H1 (cell line): ENCODE measurements around the gene AASDH. TPM values are rescaled to one million over a fixed set of nuclear protein-coding genes. Genes with fewer than 3 reads are reported as not detected.

Experiments used
- CTCF ChIA-PET: fragments of 300-600 bp; sonication (Branson Sonifier 250); formaldehyde crosslinking; loops from one replicate; lab custom pipeline; 2021; ENCODE audit not compliant: partially characterized antibody; lab: Charles Lee
- POLR2A ChIA-PET: fragments of 300-600 bp; sonication (Branson Sonifier 250); formaldehyde crosslinking; loops from one replicate; lab custom pipeline; 2021; ENCODE audit warnings: inconsistent platforms; ENCODE audit not compliant: partially characterized antibody; lab: Charles Lee
- DNase-seq, 2 experiments: peaks; one replicate each; pipeline versions ENCODE4 v3.0.0 to v3.0.0-alpha.2; 2010 to 2022; ENCODE audit warnings: low spot score in 2 of 2, low read depth in 1 of 2, mixed read lengths in 1 of 2
- FAIRE-seq: peaks from 2 replicates; lab custom pipeline; 2011; peaks lifted over from hg19 to GRCh38; lab: Jason Lieb, UNC
- H2AFZ ChIP-seq: 2 replicates; pipeline ENCODE4 v1.8.1; 2012; ENCODE audit warnings: low read length, inconsistent platforms
- H2AK5ac ChIP-seq: 2 replicates; pipeline ENCODE4 v1.6.1; 2013; ENCODE audit warnings: low read depth, low read length
- H2BK120ac ChIP-seq: replicated peaks from 2 replicates; pipeline ENCODE3; 2013; ENCODE audit warnings: low read depth, low read length, inconsistent platforms
- H2BK12ac ChIP-seq: 2 replicates; pipeline ENCODE4 v1.6.1; 2013; ENCODE audit warnings: low read depth, low read length
- H2BK15ac ChIP-seq: 2 replicates; pipeline ENCODE4 v1.6.1; 2013; ENCODE audit warnings: low read length
- H2BK20ac ChIP-seq: 2 replicates; pipeline ENCODE4 v1.6.1; 2013; ENCODE audit warnings: low read length
- H2BK5ac ChIP-seq: 2 replicates; pipeline ENCODE4 v1.6.1; 2013; ENCODE audit warnings: low read depth, low read length
- H3K14ac ChIP-seq: 2 replicates; pipeline ENCODE4 v1.6.1; 2013; ENCODE audit warnings: inconsistent platforms; ENCODE audit not compliant: insufficient read length
- H3K18ac ChIP-seq: 2 replicates; pipeline ENCODE4 v1.6.1; 2013; ENCODE audit warnings: low read length; ENCODE audit errors: extremely low read depth
- H3K23ac ChIP-seq: 2 replicates; pipeline ENCODE4 v1.6.1; 2013; ENCODE audit warnings: inconsistent platforms; ENCODE audit not compliant: insufficient read length
- H3K23me2 ChIP-seq: 2 replicates; pipeline ENCODE4 v1.6.1; 2013; ENCODE audit warnings: low read depth, low read length
- H3K27ac ChIP-seq: 2 replicates; pipeline ENCODE4 v1.6.1; 2011; ENCODE audit warnings: low read depth, low read length, inconsistent platforms
- H3K27me3 ChIP-seq, 4 experiments: replicated peaks in 1 of 4; 1 replicate in 1 of 4; 2 replicates in 3 of 4; pipeline versions ENCODE4 v1.6.1 to v1.8.1; 2011 to 2013; ENCODE audit warnings: low read length in 3 of 4, mild to moderate bottlenecking in 3 of 4, inconsistent platforms in 2 of 4, mixed read lengths in 2 of 4, moderate library complexity in 1 of 4; ENCODE audit not compliant: control insufficient read depth in 3 of 4, insufficient read depth in 3 of 4; ENCODE audit errors: extremely low read depth in 1 of 4
- H3K36me3 ChIP-seq, 4 experiments: 2 replicates each; pipeline versions ENCODE4 v1.6.1 to v1.8.1; 2011 to 2013; ENCODE audit warnings: mild to moderate bottlenecking in 4 of 4, low read length in 3 of 4, moderate library complexity in 2 of 4, control low read depth in 1 of 4, inconsistent platforms in 1 of 4; ENCODE audit not compliant: insufficient read depth in 4 of 4, control insufficient read depth in 2 of 4
- H3K4ac ChIP-seq: replicated peaks from 2 replicates; pipeline ENCODE3; 2013; ENCODE audit warnings: low read length, low read depth, mixed read lengths, inconsistent platforms; ENCODE audit not compliant: insufficient read length
- H3K4me1 ChIP-seq, 4 experiments: replicated peaks in 1 of 4; 1 replicate in 1 of 4; 2 replicates in 3 of 4; pipeline versions ENCODE4 v1.6.1 to v1.8.1; 2011 to 2013; ENCODE audit warnings: low read length in 3 of 4, inconsistent platforms in 2 of 4, mixed read lengths in 1 of 4; ENCODE audit not compliant: insufficient read depth in 4 of 4, control insufficient read depth in 3 of 4
- H3K4me2 ChIP-seq, 2 experiments: 2 replicates each; pipeline versions ENCODE4 v1.6.1 to v1.8.1; 2011 to 2013; ENCODE audit warnings: low read depth in 2 of 2, low read length in 2 of 2, control low read depth in 1 of 2, inconsistent platforms in 1 of 2, mild to moderate bottlenecking in 1 of 2; ENCODE audit not compliant: insufficient read depth in 1 of 2
- H3K4me3 ChIP-seq, 4 experiments: fragments of 200-600, 300-600 bp in 1 of 4; sonication (generic), shearing (Covaris generic), sonication (Bioruptor Twin) in 1 of 4; 2 replicates each; pipeline versions ENCODE4 v1.5.1 to v1.8.1; 2011 to 2016; ENCODE audit warnings: low read length in 4 of 4, low read depth in 3 of 4, control low read depth in 2 of 4, inconsistent platforms in 2 of 4, mild to moderate bottlenecking in 2 of 4, mixed read lengths in 1 of 4, moderate library complexity in 1 of 4; ENCODE audit not compliant: insufficient read depth in 2 of 4; ENCODE audit errors: extremely low read depth in 1 of 4
- H3K56ac ChIP-seq: replicated peaks from 2 replicates; pipeline ENCODE3; 2013; ENCODE audit warnings: low read depth, mild to moderate bottlenecking, mixed read lengths, low read length, inconsistent platforms; ENCODE audit not compliant: insufficient read length
- H3K79me1 ChIP-seq: 2 replicates; pipeline ENCODE4 v1.6.1; 2013; ENCODE audit warnings: low read depth, low read length, control low read depth
- H3K79me2 ChIP-seq, 2 experiments: 2 replicates each; pipeline versions ENCODE4 v1.6.1 to v1.8.1; 2012 to 2013; ENCODE audit warnings: low read length in 2 of 2, mild to moderate bottlenecking in 2 of 2, inconsistent platforms in 1 of 2; ENCODE audit not compliant: insufficient read depth in 2 of 2, control insufficient read depth in 1 of 2
- H3K9ac ChIP-seq, 4 experiments: replicated peaks in 1 of 4; 1 replicate in 1 of 4; 2 replicates in 3 of 4; pipeline versions ENCODE4 v1.6.1 to v1.8.1; 2011 to 2013; ENCODE audit warnings: low read depth in 3 of 4, low read length in 3 of 4, control low read depth in 2 of 4, mild to moderate bottlenecking in 2 of 4, moderate library complexity in 2 of 4, inconsistent platforms in 1 of 4; ENCODE audit errors: extremely low read depth in 1 of 4
- H3K9me3 ChIP-seq, 2 experiments: 2 replicates each; pipeline versions ENCODE4 v1.6.1 to v1.8.1; 2012 to 2013; ENCODE audit warnings: mild to moderate bottlenecking in 2 of 2, moderate library complexity in 2 of 2, control low read depth in 1 of 2, inconsistent platforms in 1 of 2, low read depth in 1 of 2, low read length in 1 of 2, mixed read lengths in 1 of 2; ENCODE audit not compliant: insufficient read depth in 2 of 2
- H4K20me1 ChIP-seq, 2 experiments: replicated peaks in 1 of 2; 2 replicates each; pipeline versions ENCODE3 to v1.8.1; 2011 to 2013; ENCODE audit warnings: inconsistent platforms in 2 of 2, low read length in 2 of 2, mild to moderate bottlenecking in 1 of 2; ENCODE audit not compliant: insufficient read depth in 2 of 2, control insufficient read depth in 1 of 2
- H4K5ac ChIP-seq: 2 replicates; pipeline ENCODE4 v1.6.1; 2013; ENCODE audit warnings: low read length, low read depth, mixed read lengths, inconsistent platforms; ENCODE audit not compliant: insufficient read length
- H4K8ac ChIP-seq: 2 replicates; pipeline ENCODE4 v1.8.0; 2013; ENCODE audit warnings: mild to moderate bottlenecking, moderate library complexity, low read length, inconsistent platforms; ENCODE audit not compliant: insufficient read depth; ENCODE audit errors: extremely low read depth
- H4K91ac ChIP-seq: replicated peaks from 2 replicates; pipeline ENCODE3; 2013; ENCODE audit warnings: low read length, mixed read lengths, inconsistent platforms; ENCODE audit not compliant: insufficient read length
- CBX8 ChIP-seq: fragments of 300-800, 300-1000 bp; sonication (generic); IDR thresholded peaks from 2 replicates; pipeline ENCODE4 v1.7.1; 2016; ENCODE audit warnings: low read depth, low read length, borderline replicate concordance
- CHD2 ChIP-seq: IDR thresholded peaks from 2 replicates; pipeline ENCODE4 v1.6.1; 2012; ENCODE audit warnings: low read length, improper control_type of control experiment
- CREB1 ChIP-seq: IDR thresholded peaks from 2 replicates; pipeline ENCODE4 v1.6.1; 2012; ENCODE audit warnings: inconsistent platforms
- JUN ChIP-seq: IDR thresholded peaks from 2 replicates; pipeline ENCODE4 v1.6.1; 2011; ENCODE audit warnings: low read depth, mild to moderate bottlenecking, improper control_type of control experiment, low read length
- NANOG ChIP-seq: IDR thresholded peaks from 2 replicates; pipeline ENCODE4 v1.6.1; 2011; ENCODE audit warnings: low read length, low read depth, mild to moderate bottlenecking, inconsistent platforms; ENCODE audit not compliant: insufficient read depth, poor library complexity, severe bottlenecking
- RFX5 ChIP-seq: IDR thresholded peaks from 2 replicates; pipeline ENCODE4 v1.6.1; 2011; ENCODE audit warnings: low read depth, low read length, improper control_type of control experiment, borderline replicate concordance
- SAP30 ChIP-seq: fragments of 300-600 bp; sonication (generic); IDR thresholded peaks from 2 replicates; pipeline ENCODE4 v1.7.1; 2012; ENCODE audit warnings: low read length, moderate library complexity, mild to moderate bottlenecking, inconsistent platforms; ENCODE audit not compliant: insufficient read depth, insufficient replicate concordance
- SIN3A ChIP-seq, 2 experiments: IDR thresholded peaks in 1 of 2; conservative IDR thresholded peaks in 1 of 2; 2 replicates each; pipeline ENCODE4 v1.6.1; 2011 to 2012; ENCODE audit warnings: low read length in 2 of 2, improper control_type of control experiment in 1 of 2, low read depth in 1 of 2, mild to moderate bottlenecking in 1 of 2
- SP1 ChIP-seq: IDR thresholded peaks from 2 replicates; pipeline ENCODE4 v1.6.1; 2011; ENCODE audit warnings: low read depth, low read length
- SP2 ChIP-seq: IDR thresholded peaks from 2 replicates; pipeline ENCODE4 v1.6.1; 2012; ENCODE audit warnings: mild to moderate bottlenecking, low read length, inconsistent platforms
- TAF7 ChIP-seq: optimal IDR thresholded peaks from 2 replicates; pipeline ENCODE3; 2011; ENCODE audit warnings: low read depth, mild to moderate bottlenecking, inconsistent platforms, low read length, moderate library complexity, borderline replicate concordance
- TEAD4 ChIP-seq: IDR thresholded peaks from 2 replicates; pipeline ENCODE4 v1.6.1; 2012; ENCODE audit warnings: low read depth, low read length, inconsistent platforms, mixed read lengths
- ZNF274 ChIP-seq: IDR thresholded peaks from 2 replicates; pipeline ENCODE4 v1.7.0; 2012; ENCODE audit warnings: low read length, borderline replicate concordance; ENCODE audit errors: extremely low read depth
- WGBS, 2 experiments: shearing (Covaris generic) in 1 of 2; methylation state at CpG; one replicate each; pipeline versions ENCODE4 v1.1.6 to v1.1.7; 2013 to 2015; ENCODE audit warnings: low lambda C conversion rate in 2 of 2, mixed read lengths in 2 of 2, inconsistent platforms in 1 of 2, low coverage in 1 of 2, missing lambda C conversion rate in 1 of 2; ENCODE audit not compliant: insufficient replicate concordance in 2 of 2, insufficient coverage in 1 of 2, insufficient read length in 1 of 2; ENCODE audit errors: extremely low coverage in 1 of 2, missing lambda C conversion rate in 1 of 2; 5-methylcytosine and 5-hydroxymethylcytosine counted together
- polyA plus RNA-seq, 7 experiments: library from polyadenylated mRNA; depleted of rRNA in 3 of 7; stranded (reverse) in 5 of 7; unstranded in 2 of 7; fragments of >200 nt in 5 of 7; fragments of 200-250 nt in 2 of 7; gene quantifications; 1 replicate in 5 of 7; 2 replicates in 1 of 7; 4 replicates in 1 of 7; pipeline versions ENCODE4 v1.2.1 to v1.2.3, GENCODE V29; 2011 to 2013; ENCODE audit warnings: missing spikeins in 2 of 7, mixed read lengths in 2 of 7
- total RNA-seq: library from RNA; stranded (reverse); fragmentation: NEBNext Ultra II Directional; extraction: Animal tissue kit (Norgen Biotek cat#: 25700); gene quantifications from 2 replicates; pipeline ENCODE4 v1.2.1, GENCODE V29; 2021

The AASDH gene
- total and polyA plus RNA-seq, 2 of the 8 experiments (the other 6 are each of a cell fraction or from before 2014, with no cell fraction given) = 8.0 to 10.9 TPM

- no peak overlapping the region for H3K56ac ChIP-seq
- no peak overlapping the region for H2AFZ ChIP-seq
- H3K18ac ChIP-seq = no peak overlapping the region
- no peak overlapping the region for H3K4me2 ChIP-seq
- H3K23me2 ChIP-seq = no peaks in the 10 kb centered on the region
- H2BK12ac ChIP-seq = no peak overlapping the region
- H3K27ac ChIP-seq = no peak overlapping the region
- no peak overlapping the region for H2BK20ac ChIP-seq
- FAIRE-seq = no peak
- no peaks in the 10 kb centered on the region for H3K4me1 ChIP-seq
- ChIA-PET CTCF (interaction anchor here (0.7 kb wide), 1 partner anchor 35 kb away, joined by 3 read pairs; no protein-coding TSS in a partner anchor), POLR2A (interaction anchor here (0.7 to 4.8 kb wide), 3 partner anchors 12 to 60 kb away, joined by 3 to 24 read pairs (median 8); partner anchors contain the start of genes AASDH, PAICS and PPAT)
- no peak overlapping the region for H2AK5ac ChIP-seq
- no peak for TF ChIP-seq SIN3A (conservative IDR thresholded peaks at IDR 0.05 in 1 of 2, IDR thresholded peaks at IDR 0.05 in 1 of 2; ENCODE audit: low read depth in 1 of 2, low read length in 2 of 2)
- TF ChIP-seq CHD2 = no peak
- TF ChIP-seq ZNF274 = no peak
- TF ChIP-seq RFX5 = no peak
- no peak for TF ChIP-seq SP2
- no peak for TF ChIP-seq CREB1
- no peak for TF ChIP-seq SAP30
- no peak for TF ChIP-seq CBX8
- no peak for TF ChIP-seq TEAD4
- no peak for TF ChIP-seq NANOG
- no peak for TF ChIP-seq JUN
- no peak for TF ChIP-seq TAF7
- no peak for TF ChIP-seq SP1
- no peak overlapping the region for H4K91ac ChIP-seq
- H4K8ac ChIP-seq = no peak overlapping the region
- H3K9ac ChIP-seq = no peak overlapping the region
- no peaks in the 10 kb centered on the region for H3K79me2 ChIP-seq
- H4K20me1 ChIP-seq = no peaks in the 10 kb centered on the region
- no peak overlapping the region for H2BK15ac ChIP-seq
- H3K4ac ChIP-seq = no peak overlapping the region
- no peaks in the 10 kb centered on the region for H3K27me3 ChIP-seq
- no peak overlapping the region for H3K23ac ChIP-seq
- H3K9me3 ChIP-seq = no peaks in the 10 kb centered on the region
- no peaks in the 10 kb centered on the region; the same call in 1 of the 2 replicates for H3K79me1 ChIP-seq
- H3K36me3 ChIP-seq = peaks cover 0 to 18% (median 0%) of the 10 kb centered on the region in 4 experiments; a peak in 3 of 8 replicates
- H3K4me3 ChIP-seq = no peak overlapping the region
- no peak overlapping the region for H2BK5ac ChIP-seq
- WGBS, 2 experiments = 100% methylated on average over 2 of the region's 2 CpGs; no CpG with 5 or more reads in 1 of the 2 experiments
- H2BK120ac ChIP-seq = no peak overlapping the region
- H3K14ac ChIP-seq = no peak overlapping the region
- H4K5ac ChIP-seq = no peak overlapping the region
- no peak for DNase-seq
These were observed 11.8 kb downstream of the AASDH start for GRCh38 chr4:56375458-56375857.
